ENCODE results near the gene LHFPL4. TPM values are rescaled to one million over a fixed set of nuclear protein-coding genes. Genes with fewer than 3 reads are reported as not detected.
"Not testable (repeated sequence)": the region's sequence is repeated elsewhere in the genome, so short reads cannot be mapped to it uniquely, and the experiment has no call there.

LHFPL4 gene
- total RNA-seq, 1 experiment from 2014 or later = not detected

DNA sequence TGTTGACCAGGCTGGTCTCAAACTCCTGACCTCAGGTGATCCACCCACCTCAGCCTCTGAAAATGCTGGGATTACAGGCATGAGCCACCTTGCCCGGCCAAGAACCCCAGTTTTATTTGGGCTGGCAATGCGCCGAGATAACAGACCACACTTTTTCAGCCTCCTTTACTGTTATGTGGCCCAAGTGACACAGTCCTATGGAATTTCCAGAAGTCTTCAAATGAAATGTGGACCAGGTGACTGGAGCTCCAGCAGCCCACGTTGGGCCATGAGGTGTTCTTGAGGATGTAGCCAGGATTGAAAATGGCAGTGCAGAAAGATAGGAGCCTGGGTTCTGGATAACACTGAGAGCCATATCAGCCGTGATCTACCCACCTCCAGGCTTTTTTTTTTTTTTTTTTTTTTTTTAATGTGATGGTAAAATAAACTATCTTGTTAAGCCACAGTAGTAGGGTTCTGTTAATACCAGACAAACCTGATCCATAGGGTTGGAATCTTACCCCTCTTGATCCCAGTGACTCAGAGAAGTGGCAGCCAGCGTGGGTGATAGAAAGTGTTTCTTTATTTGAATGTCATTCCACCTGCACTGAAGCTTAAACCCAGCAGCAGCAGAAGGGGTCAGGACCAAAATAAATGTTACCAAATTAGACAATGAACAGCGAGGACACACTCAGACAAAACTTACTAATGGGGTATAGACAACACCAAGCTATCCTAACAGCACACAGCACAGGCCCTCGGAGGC is 55.6 kb downstream of the LHFPL4 start:
- no peaks in the 10 kb centered on the region for H3K9me2 ChIP-seq (replicated peaks; ENCODE audit: low read length)
- POLR2A ChIA-PET (ENCODE audit: unreplicated experiment) = interaction anchor here (0.6 kb wide), 1 partner anchor 173 kb away, joined by 4 read pairs; no protein-coding TSS in a partner anchor
- no peaks in the 10 kb centered on the region for H3K9me3 ChIP-seq (ENCODE audit: low read length)
- peak; percentile 81 for DNase-seq
- peak overlapping the region; percentile 17; the same call in 1 of the 2 replicates for H3K4me2 ChIP-seq (ENCODE audit: low read length)
- H2AFZ ChIP-seq (ENCODE audit: low read length) = no peak overlapping the region
- H3K27ac ChIP-seq (ENCODE audit: low read length) = no peak overlapping the region
- CTCF ChIA-PET = no interaction called here
- peak; percentile 37 for ATAC-seq
- no peaks in the 10 kb centered on the region for H4K20me1 ChIP-seq (ENCODE audit: low read length)
- peaks cover 18% of the 10 kb centered on the region for H3K4me1 ChIP-seq (ENCODE audit: insufficient read depth, low read length)
- H3F3A ChIP-seq (ENCODE audit: low read length, unreplicated experiment) = no peaks in the 10 kb centered on the region
- TF ChIP-seq EZH2phosphoT487 (IDR thresholded peaks at IDR 0.05; ENCODE audit: borderline replicate concordance, low read length) = no peak
- TF ChIP-seq, protein P1, sequence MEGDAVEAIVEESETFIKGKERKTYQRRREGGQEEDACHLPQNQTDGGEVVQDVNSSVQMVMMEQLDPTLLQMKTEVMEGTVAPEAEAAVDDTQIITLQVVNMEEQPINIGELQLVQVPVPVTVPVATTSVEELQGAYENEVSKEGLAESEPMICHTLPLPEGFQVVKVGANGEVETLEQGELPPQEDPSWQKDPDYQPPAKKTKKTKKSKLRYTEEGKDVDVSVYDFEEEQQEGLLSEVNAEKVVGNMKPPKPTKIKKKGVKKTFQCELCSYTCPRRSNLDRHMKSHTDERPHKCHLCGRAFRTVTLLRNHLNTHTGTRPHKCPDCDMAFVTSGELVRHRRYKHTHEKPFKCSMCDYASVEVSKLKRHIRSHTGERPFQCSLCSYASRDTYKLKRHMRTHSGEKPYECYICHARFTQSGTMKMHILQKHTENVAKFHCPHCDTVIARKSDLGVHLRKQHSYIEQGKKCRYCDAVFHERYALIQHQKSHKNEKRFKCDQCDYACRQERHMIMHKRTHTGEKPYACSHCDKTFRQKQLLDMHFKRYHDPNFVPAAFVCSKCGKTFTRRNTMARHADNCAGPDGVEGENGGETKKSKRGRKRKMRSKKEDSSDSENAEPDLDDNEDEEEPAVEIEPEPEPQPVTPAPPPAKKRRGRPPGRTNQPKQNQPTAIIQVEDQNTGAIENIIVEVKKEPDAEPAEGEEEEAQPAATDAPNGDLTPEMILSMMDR (conservative IDR thresholded peaks at IDR 0.05; ENCODE audit: low read depth, low read length) = no peak
- TF ChIP-seq EZH2 (IDR thresholded peaks at IDR 0.05; ENCODE audit: low read length, unreplicated experiment) = no peak
- H3K4me3 ChIP-seq (ENCODE audit: low read length) = no peak overlapping the region
- no peaks in the 10 kb centered on the region for H3K36me3 ChIP-seq (ENCODE audit: low read depth, low read length)
- no TSS peak for BruUV-seq (replicated peaks)
- intact Hi-C loops (cut with micrococcal nuclease) = no loop called here
- no peaks in the 10 kb centered on the region for H3K27me3 ChIP-seq (ENCODE audit: low read length)
- no peak overlapping the region for H3K9ac ChIP-seq (ENCODE audit: low read length)
- H3K79me2 ChIP-seq (ENCODE audit: low read length) = no peaks in the 10 kb centered on the region

DNA sequence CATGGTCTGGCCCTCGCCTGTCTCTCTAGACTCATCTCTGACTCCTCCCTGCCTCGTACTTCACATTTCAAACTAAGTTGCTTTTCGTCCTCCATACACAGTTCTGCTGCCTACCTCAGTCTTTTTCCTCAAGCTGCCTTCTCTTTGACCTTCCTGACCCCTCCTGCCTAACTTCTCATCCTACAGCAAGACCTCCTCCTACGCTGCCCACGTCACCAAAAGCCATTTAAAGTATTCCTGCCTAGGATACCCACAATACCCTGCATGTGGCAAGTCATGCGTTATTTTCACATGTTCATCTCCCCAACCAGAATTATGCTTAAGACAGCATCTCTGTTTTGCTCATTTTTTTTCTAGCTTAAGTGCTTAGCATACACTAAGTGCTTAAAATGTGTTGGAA is 56.7 kb downstream of the LHFPL4 start:
- Histone ChIP-seq H2AFZ (ENCODE audit: low read length) (no peak overlapping the region), H3K4me3 (ENCODE audit: low read length) (no peak overlapping the region), H4K20me1 (ENCODE audit: low read length) (no peaks in the 10 kb centered on the region), H3F3A (ENCODE audit: low read length, unreplicated experiment) (no peaks in the 10 kb centered on the region), H3K9me3 (ENCODE audit: low read length) (no peaks in the 10 kb centered on the region), H3K9ac (ENCODE audit: low read length) (no peak overlapping the region), H3K4me2 (ENCODE audit: low read length) (no peak overlapping the region), H3K27me3 (ENCODE audit: low read length) (no peaks in the 10 kb centered on the region), H3K79me2 (ENCODE audit: low read length) (no peaks in the 10 kb centered on the region), H3K9me2 (replicated peaks; ENCODE audit: low read length) (no peaks in the 10 kb centered on the region), H3K4me1 (ENCODE audit: insufficient read depth, low read length) (peaks cover 18% of the 10 kb centered on the region), H3K27ac (ENCODE audit: low read length) (no peak overlapping the region), H3K36me3 (ENCODE audit: low read depth, low read length) (no peaks in the 10 kb centered on the region)
- BruUV-seq (replicated peaks) = no TSS peak
- TF ChIP-seq, protein P1 (conservative IDR thresholded peaks at IDR 0.05; ENCODE audit: low read depth, low read length) = no peak
- TF ChIP-seq EZH2phosphoT487 (IDR thresholded peaks at IDR 0.05; ENCODE audit: borderline replicate concordance, low read length) (no peak), EZH2 (IDR thresholded peaks at IDR 0.05; ENCODE audit: low read length, unreplicated experiment) (no peak)
- ATAC-seq (no peak), DNase-seq (no peak)
- intact Hi-C loops (cut with micrococcal nuclease) = no loop called here
- POLR2A ChIA-PET (ENCODE audit: unreplicated experiment) = no interaction called here
- CTCF ChIA-PET = no interaction called here

DNA sequence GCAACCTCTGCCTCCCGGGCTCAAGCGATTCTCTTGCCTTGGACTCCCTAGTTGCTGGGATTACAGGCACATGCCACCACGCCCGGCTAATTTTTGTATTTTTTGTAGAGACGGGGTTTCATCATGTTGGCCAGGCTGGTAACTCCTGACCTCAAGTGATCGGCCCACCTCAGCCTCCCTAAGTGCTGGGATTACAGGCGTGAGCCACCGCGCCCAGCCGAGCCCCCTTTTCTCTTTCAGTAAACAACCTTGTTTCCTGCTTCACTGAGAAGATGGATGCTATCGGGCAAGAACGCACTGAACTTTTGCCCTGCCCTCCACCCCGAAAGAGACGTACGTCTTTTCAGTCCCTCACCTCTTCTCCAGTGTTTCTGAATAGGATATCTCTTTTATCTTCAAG is 59.6 kb downstream of the LHFPL4 start:
- H3F3A ChIP-seq (ENCODE audit: low read length, unreplicated experiment); H3K27me3 ChIP-seq (ENCODE audit: low read length); DNase-seq; H3K9me2 ChIP-seq (replicated peaks; ENCODE audit: low read length); H3K9me3 ChIP-seq (ENCODE audit: low read length); CTCF ChIA-PET; BruUV-seq (replicated peaks); H3K27ac ChIP-seq (ENCODE audit: low read length); H3K36me3 ChIP-seq (ENCODE audit: low read depth, low read length); H3K9ac ChIP-seq (ENCODE audit: low read length); H3K79me2 ChIP-seq (ENCODE audit: low read length); POLR2A ChIA-PET (ENCODE audit: unreplicated experiment); H3K4me2 ChIP-seq (ENCODE audit: low read length); H2AFZ ChIP-seq (ENCODE audit: low read length); intact Hi-C loops (cut with micrococcal nuclease); ATAC-seq; H3K4me3 ChIP-seq (ENCODE audit: low read length); H4K20me1 ChIP-seq (ENCODE audit: low read length): not testable (repeated sequence)
- peaks cover 15% of the 10 kb centered on the region for H3K4me1 ChIP-seq (ENCODE audit: insufficient read depth, low read length)

Data from PC-3 (cell line).